ENCODE results near the gene MX1.

DNA sequence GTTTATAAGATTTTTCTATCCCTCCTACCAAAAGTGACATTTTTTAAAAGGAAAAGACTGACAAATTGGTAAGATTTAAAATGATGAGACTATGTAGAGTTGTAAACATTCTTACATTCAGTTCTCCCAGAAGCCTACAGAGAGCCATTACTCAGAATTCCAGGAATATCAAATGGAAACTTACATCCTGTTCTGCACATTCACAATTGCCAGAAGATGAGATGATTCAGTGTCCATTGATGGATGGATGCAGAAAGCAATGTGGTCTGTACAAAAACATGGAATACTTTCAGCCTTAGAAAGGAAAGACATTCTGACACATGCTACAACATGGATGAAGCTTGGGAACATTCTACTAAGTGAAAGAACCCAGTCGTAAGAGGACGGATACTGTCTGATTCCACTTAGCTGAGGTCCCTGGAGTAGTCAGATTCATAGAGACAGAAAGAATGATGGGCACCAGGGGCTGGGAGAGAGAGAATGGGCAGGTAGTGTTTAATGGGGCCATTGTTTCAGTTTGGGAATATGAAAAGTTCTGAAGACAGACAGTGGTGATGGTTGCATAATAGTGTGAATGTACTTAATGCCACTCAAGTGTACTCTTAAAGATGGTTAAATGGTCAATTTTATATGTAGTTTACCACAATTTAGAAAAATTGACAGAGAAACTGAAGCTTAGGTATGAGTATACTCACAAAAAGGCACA lies 16.6 kb downstream of the MX1 start:
- TF ChIP-seq, protein P1, sequence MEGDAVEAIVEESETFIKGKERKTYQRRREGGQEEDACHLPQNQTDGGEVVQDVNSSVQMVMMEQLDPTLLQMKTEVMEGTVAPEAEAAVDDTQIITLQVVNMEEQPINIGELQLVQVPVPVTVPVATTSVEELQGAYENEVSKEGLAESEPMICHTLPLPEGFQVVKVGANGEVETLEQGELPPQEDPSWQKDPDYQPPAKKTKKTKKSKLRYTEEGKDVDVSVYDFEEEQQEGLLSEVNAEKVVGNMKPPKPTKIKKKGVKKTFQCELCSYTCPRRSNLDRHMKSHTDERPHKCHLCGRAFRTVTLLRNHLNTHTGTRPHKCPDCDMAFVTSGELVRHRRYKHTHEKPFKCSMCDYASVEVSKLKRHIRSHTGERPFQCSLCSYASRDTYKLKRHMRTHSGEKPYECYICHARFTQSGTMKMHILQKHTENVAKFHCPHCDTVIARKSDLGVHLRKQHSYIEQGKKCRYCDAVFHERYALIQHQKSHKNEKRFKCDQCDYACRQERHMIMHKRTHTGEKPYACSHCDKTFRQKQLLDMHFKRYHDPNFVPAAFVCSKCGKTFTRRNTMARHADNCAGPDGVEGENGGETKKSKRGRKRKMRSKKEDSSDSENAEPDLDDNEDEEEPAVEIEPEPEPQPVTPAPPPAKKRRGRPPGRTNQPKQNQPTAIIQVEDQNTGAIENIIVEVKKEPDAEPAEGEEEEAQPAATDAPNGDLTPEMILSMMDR (IDR thresholded peaks at IDR 0.05), result no peak
- no peak for TF ChIP-seq POLR2A (IDR thresholded peaks at IDR 0.05)
- TF ChIP-seq EP300 (IDR thresholded peaks at IDR 0.05), result no peak
- no peak for TF ChIP-seq POLR2AphosphoS5 (IDR thresholded peaks at IDR 0.05)

Measured in stomach (tissue), 4 donors.